DND-41 (cell line): ENCODE results near the gene DOK6.

Source experiments
- ATAC-seq: fragments of 200-7000 bp; cut with Tn5 transposase; 3 replicates; pipeline ENCODE4 v1.9.1; 2021; ENCODE audit warnings: low read depth; ENCODE audit not compliant: insufficient read depth
- DNase-seq: peaks from one replicate; pipeline ENCODE4 v3.0.0-alpha.2; 2020
- H2AFZ ChIP-seq: 2 replicates; pipeline ENCODE4 v1.6.0; 2012; ENCODE audit warnings: low read depth, low read length
- H3K27ac ChIP-seq: 2 replicates; pipeline ENCODE4 v1.5.1; 2012; ENCODE audit warnings: low read length, inconsistent platforms
- H3K27me3 ChIP-seq: fragments of 200-600 bp; sonication (generic); 2 replicates; pipeline ENCODE4 v1.6.0; 2012; ENCODE audit warnings: low read length, mild to moderate bottlenecking, inconsistent platforms; ENCODE audit not compliant: insufficient read depth, poor library complexity
- H3K36me3 ChIP-seq: 2 replicates; pipeline ENCODE4 v1.5.1; 2012; ENCODE audit warnings: low read length, inconsistent platforms; ENCODE audit not compliant: insufficient read depth
- H3K4me1 ChIP-seq: 2 replicates; pipeline ENCODE4 v1.5.1; 2012; ENCODE audit warnings: mild to moderate bottlenecking, low read length; ENCODE audit not compliant: insufficient read depth
- H3K4me2 ChIP-seq: 2 replicates; pipeline ENCODE4 v1.6.0; 2012; ENCODE audit warnings: mild to moderate bottlenecking, moderate library complexity, low read length, inconsistent platforms; ENCODE audit not compliant: insufficient read depth
- H3K4me3 ChIP-seq, 2 experiments: fragments of 200-600 bp in 1 of 2; shearing (Covaris generic) in 1 of 2; 2 replicates each; pipeline ENCODE4 v1.5.1; 2012 to 2016; ENCODE audit warnings: inconsistent platforms in 2 of 2, low read length in 2 of 2, mild to moderate bottlenecking in 2 of 2, low read depth in 1 of 2, moderate library complexity in 1 of 2
- H3K79me2 ChIP-seq: 2 replicates; pipeline ENCODE4 v1.6.0; 2012; ENCODE audit warnings: low read length, inconsistent platforms; ENCODE audit not compliant: insufficient read depth
- H3K9ac ChIP-seq: 2 replicates; pipeline ENCODE4 v1.6.0; 2012; ENCODE audit warnings: low read depth, mild to moderate bottlenecking, inconsistent platforms, low read length, moderate library complexity
- H3K9me3 ChIP-seq: 2 replicates; pipeline ENCODE4 v1.5.1; 2012; ENCODE audit warnings: low read length, moderate library complexity, mild to moderate bottlenecking, inconsistent platforms; ENCODE audit not compliant: insufficient read depth, severe bottlenecking
- H4K20me1 ChIP-seq: 2 replicates; pipeline ENCODE4 v1.6.0; 2012; ENCODE audit warnings: low read length; ENCODE audit not compliant: insufficient read depth
- CTCF ChIP-seq: IDR thresholded peaks from 2 replicates; pipeline ENCODE4 v1.5.1; 2012; ENCODE audit warnings: borderline replicate concordance, low read length, moderate library complexity, mild to moderate bottlenecking; ENCODE audit not compliant: poor library complexity, severe bottlenecking; ENCODE audit errors: extremely low read depth
- EZH2 ChIP-seq: IDR thresholded peaks from 3 replicates; pipeline ENCODE4 v1.6.1; 2012; ENCODE audit warnings: borderline replicate concordance, low read depth, mild to moderate bottlenecking, moderate library complexity, low read length, inconsistent platforms; ENCODE audit not compliant: severe bottlenecking

The DOK6 gene

GRCh38 chr18:69759046-69759445 is 358.4 kb downstream of the DOK6 start:
- no peak for ATAC-seq
- no peaks in the 10 kb centered on the region for H3K79me2 ChIP-seq
- H3K36me3 ChIP-seq = no peaks in the 10 kb centered on the region
- no peak overlapping the region for H2AFZ ChIP-seq
- no peak overlapping the region for H3K9ac ChIP-seq
- no peak overlapping the region for H3K4me3 ChIP-seq
- TF ChIP-seq CTCF = no peak
- TF ChIP-seq EZH2 = no peak
- H3K27me3 ChIP-seq = no peaks in the 10 kb centered on the region
- no peak overlapping the region for H3K4me2 ChIP-seq
- no peaks in the 10 kb centered on the region for H3K4me1 ChIP-seq
- no peak overlapping the region for H3K27ac ChIP-seq
- H3K9me3 ChIP-seq = no peaks in the 10 kb centered on the region
- H4K20me1 ChIP-seq = no peaks in the 10 kb centered on the region
- no peak for DNase-seq

- H3K27ac ChIP-seq = no peak overlapping the region
- ATAC-seq (no peak), DNase-seq (no peak)
- no peak overlapping the region for H3K4me3 ChIP-seq
- H3K36me3 ChIP-seq = no peaks in the 10 kb centered on the region
- no peaks in the 10 kb centered on the region for H3K9me3 ChIP-seq
- H3K9ac ChIP-seq = no peak overlapping the region
- TF ChIP-seq EZH2 = no peak
- TF ChIP-seq CTCF = no peak
- no peaks in the 10 kb centered on the region for H4K20me1 ChIP-seq
- H3K79me2 ChIP-seq = no peaks in the 10 kb centered on the region
- H3K4me2 ChIP-seq = no peak overlapping the region
- H3K4me1 ChIP-seq = no peaks in the 10 kb centered on the region
- no peak overlapping the region for H2AFZ ChIP-seq
- no peaks in the 10 kb centered on the region for H3K27me3 ChIP-seq
Measured at GRCh38 chr18:69763002-69763401, 362.3 kb downstream of the DOK6 start.

- H3K27me3 ChIP-seq = no peaks in the 10 kb centered on the region
- no peaks in the 10 kb centered on the region for H3K36me3 ChIP-seq
- no peaks in the 10 kb centered on the region for H3K79me2 ChIP-seq
- no peaks in the 10 kb centered on the region for H3K9me3 ChIP-seq
- no peak overlapping the region for H2AFZ ChIP-seq
- no peak for ATAC-seq
- H3K4me2 ChIP-seq = no peak overlapping the region
- no peaks in the 10 kb centered on the region for H4K20me1 ChIP-seq
- no peak overlapping the region for H3K27ac ChIP-seq
- no peak overlapping the region for H3K9ac ChIP-seq
- no peak for DNase-seq
- no peaks in the 10 kb centered on the region for H3K4me1 ChIP-seq
- TF ChIP-seq CTCF (no peak), EZH2 (no peak)
- no peak overlapping the region for H3K4me3 ChIP-seq
Measured at GRCh38 chr18:69763821-69764220, 363.1 kb downstream of the DOK6 start.

- no peaks in the 10 kb centered on the region for H4K20me1 ChIP-seq
- no peak overlapping the region for H3K9ac ChIP-seq
- peaks cover 9% of the 10 kb centered on the region; the same call in 1 of the 2 replicates for H3K4me1 ChIP-seq
- no peak for DNase-seq
- no peaks in the 10 kb centered on the region for H3K36me3 ChIP-seq
- no peaks in the 10 kb centered on the region for H3K9me3 ChIP-seq
- no peak overlapping the region for H3K4me2 ChIP-seq
- ATAC-seq = no peak
- no peak overlapping the region for H2AFZ ChIP-seq
- H3K27me3 ChIP-seq = no peaks in the 10 kb centered on the region
- no peak overlapping the region for H3K4me3 ChIP-seq
- H3K27ac ChIP-seq = no peak overlapping the region
- H3K79me2 ChIP-seq = no peaks in the 10 kb centered on the region
- no peak for TF ChIP-seq CTCF
- no peak for TF ChIP-seq EZH2
Measured at GRCh38 chr18:69770238-69770637, 369.6 kb downstream of the DOK6 start.
